Mononuclear cell (primary cell): ENCODE data around the gene SLC38A10. TPM values are rescaled to one million over a fixed set of nuclear protein-coding genes. Genes with fewer than 3 reads are reported as not detected.
"Not testable (repeated sequence)": the region's sequence is repeated elsewhere in the genome, so short reads cannot be mapped to it uniquely, and the experiment has no call there.

Experiments used
- H3K27me3 ChIP-seq: 2 replicates; pipeline ENCODE4 v1.6.0; 2011; ENCODE audit warnings: low read length, control low read depth; ENCODE audit not compliant: insufficient read depth
- H3K4me1 ChIP-seq: 2 replicates; pipeline ENCODE4 v1.5.1; 2011; ENCODE audit warnings: mild to moderate bottlenecking, low read length, control low read depth; ENCODE audit not compliant: insufficient read depth
- H3K4me3 ChIP-seq: 2 replicates; pipeline ENCODE4 v1.5.1; 2011; ENCODE audit warnings: mild to moderate bottlenecking, low read length, moderate library complexity
- H3K9me3 ChIP-seq: 2 replicates; pipeline ENCODE4 v1.5.1; 2011; ENCODE audit warnings: low read depth, mild to moderate bottlenecking, control low read depth, low read length
- total RNA-seq: library from RNA; depleted of rRNA; stranded (reverse); fragments of >200 nt; gene quantifications from one replicate; pipeline ENCODE4 v1.2.3, GENCODE V29; 2012

The SLC38A10 gene
- total RNA-seq, 1 donor: 30.9 TPM

- peaks cover 27% of the 10 kb centered on the region for H3K4me1 ChIP-seq
- H3K4me3 ChIP-seq: no peak overlapping the region
- no peaks in the 10 kb centered on the region for H3K27me3 ChIP-seq
- no peaks in the 10 kb centered on the region for H3K9me3 ChIP-seq
Observed at GRCh38 chr17:81234940-81235821, 59.9 kb downstream of the SLC38A10 start.

- Histone ChIP-seq H3K27me3 (no peaks in the 10 kb centered on the region), H3K9me3 (no peaks in the 10 kb centered on the region), H3K4me3 (no peak overlapping the region), H3K4me1 (peaks cover 22% of the 10 kb centered on the region)
Observed at GRCh38 chr17:81234506-81234855, 60.6 kb downstream of the SLC38A10 start.

- Histone ChIP-seq H3K4me3 (no peak overlapping the region), H3K27me3 (no peaks in the 10 kb centered on the region), H3K4me1 (peaks cover 26% of the 10 kb centered on the region), H3K9me3 (no peaks in the 10 kb centered on the region)
Observed at GRCh38 chr17:81233811-81234505, 61.1 kb downstream of the SLC38A10 start.

- no peaks in the 10 kb centered on the region for H3K27me3 ChIP-seq
- H3K9me3 ChIP-seq: no peaks in the 10 kb centered on the region
- H3K4me3 ChIP-seq: no peak overlapping the region
- peaks cover 31% of the 10 kb centered on the region for H3K4me1 ChIP-seq
Observed at GRCh38 chr17:81233316-81233715, 61.8 kb downstream of the SLC38A10 start.

DNA sequence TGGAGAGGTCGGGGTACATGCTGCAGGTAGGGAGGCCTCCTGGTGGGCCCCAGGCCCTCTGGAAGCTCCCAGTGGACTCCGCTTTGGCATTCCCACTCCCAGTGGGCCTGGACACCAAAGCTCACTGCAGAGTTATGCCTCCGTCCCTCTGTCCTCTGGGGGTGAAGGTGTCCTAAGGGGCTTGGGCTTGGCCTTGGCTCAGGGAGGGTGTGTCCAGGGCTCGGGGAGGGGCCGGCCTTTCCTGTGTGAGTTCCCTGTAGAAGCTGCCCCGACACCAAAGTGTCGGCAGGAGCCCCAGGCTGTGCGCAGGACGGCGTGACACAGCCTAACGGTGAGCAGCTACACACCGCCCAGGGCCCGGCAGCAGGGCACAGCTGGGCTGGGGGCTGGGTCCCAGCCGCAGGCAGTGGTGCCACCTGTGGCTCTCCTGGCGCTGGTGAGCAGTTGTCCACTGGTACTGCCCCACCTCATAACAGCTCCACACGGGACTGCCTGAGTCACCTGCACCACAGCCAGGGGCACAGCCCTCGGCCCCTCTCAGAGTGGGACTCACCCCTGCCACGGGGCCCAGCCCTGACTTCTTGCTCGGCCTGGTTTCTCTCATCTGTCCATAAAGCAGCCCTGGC is 62.4 kb downstream of the SLC38A10 start:
- Histone ChIP-seq H3K9me3 (no peaks in the 10 kb centered on the region), H3K4me3 (no peak overlapping the region), H3K27me3 (no peaks in the 10 kb centered on the region), H3K4me1 (peaks cover 31% of the 10 kb centered on the region)

DNA sequence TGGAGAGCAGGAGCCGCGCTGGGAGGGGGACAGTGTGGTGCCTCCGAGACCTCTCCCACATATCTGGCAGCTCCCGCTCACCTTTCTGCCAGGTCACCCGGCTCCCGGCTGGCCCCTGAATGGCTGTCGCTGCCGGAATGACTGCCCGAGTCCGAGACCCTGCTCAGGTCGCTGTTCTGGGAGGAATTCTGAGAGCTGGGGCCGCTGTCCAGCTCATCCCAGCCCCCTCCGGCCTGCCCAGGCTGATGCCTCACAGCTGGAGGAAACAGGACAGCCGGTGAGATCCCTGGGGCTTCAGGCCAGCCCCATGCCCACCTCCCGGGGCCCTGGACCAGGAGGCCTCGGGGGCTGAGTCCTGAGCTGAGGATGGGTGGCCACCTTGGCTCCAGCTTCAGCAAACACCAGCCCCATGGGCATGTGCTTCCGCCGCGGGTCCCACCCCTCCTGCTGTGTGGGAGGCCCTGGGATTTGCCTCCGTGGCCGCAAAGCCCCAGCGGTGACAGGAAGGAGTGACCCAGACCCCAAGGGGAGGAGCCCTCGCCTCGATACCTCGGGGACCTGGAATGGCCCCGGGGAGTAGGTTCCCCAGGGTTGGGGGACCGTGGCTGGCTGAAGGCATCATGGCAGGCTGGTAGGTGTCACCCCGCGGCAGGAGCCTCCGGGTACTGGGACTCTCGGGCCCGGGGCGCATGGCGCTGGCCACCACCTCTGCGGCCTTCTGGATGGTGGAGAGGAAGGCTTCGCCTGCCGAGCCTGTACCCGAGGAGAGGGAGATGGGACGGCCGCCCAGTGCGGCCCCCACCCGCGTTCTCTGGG is 63.1 kb downstream of the SLC38A10 start:
- no peaks in the 10 kb centered on the region for H3K9me3 ChIP-seq
- no peak overlapping the region for H3K4me3 ChIP-seq
- H3K4me1 ChIP-seq: peaks cover 26% of the 10 kb centered on the region
- no peaks in the 10 kb centered on the region for H3K27me3 ChIP-seq

DNA sequence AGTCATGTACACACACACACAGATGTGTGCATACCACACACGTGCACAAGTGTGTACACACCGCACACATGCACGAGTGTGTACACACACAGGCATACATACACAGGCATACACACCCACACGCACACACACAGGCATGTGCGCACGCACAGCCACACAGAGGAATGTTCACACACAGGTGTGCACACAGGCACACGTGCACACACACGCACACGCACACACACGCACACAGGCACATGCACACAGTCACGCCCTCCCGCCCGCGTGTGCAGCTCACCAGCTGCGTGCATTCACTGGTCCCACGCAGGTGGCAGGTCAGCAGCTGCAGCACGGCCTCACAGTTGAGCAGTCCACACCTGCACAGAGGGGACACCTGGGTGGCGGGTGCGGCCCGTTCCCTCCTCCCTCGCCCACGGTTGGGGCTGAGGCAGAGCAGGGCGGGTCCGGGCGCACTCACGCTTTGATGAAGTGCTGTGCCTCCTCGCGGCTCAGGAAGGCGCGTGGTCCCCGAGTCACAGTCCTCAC is 63.9 kb downstream of the SLC38A10 start:
- Histone ChIP-seq H3K27me3 (no peaks in the 10 kb centered on the region), H3K9me3 (no peaks in the 10 kb centered on the region), H3K4me1 (peaks cover 20% of the 10 kb centered on the region), H3K4me3 (no peak overlapping the region)

- no peaks in the 10 kb centered on the region for H3K9me3 ChIP-seq
- no peaks in the 10 kb centered on the region for H3K27me3 ChIP-seq
- H3K4me3 ChIP-seq: no peak overlapping the region
- H3K4me1 ChIP-seq: peaks cover 20% of the 10 kb centered on the region
Observed at GRCh38 chr17:81230043-81230820, 64.9 kb downstream of the SLC38A10 start.

DNA sequence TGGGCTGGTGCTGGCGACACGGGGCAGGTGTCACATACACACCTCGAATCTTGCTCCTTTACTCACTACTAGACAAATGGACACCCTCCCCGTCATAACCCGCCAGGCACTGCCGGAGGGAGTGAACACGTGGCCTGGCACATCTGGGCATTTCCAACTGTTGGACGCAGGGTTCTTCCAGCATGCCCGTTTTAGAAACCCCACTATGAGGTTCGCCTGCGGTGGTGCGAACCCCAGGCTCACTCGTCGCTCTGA is 65.5 kb downstream of the SLC38A10 start:
- H3K9me3 ChIP-seq: no peaks in the 10 kb centered on the region
- H3K27me3 ChIP-seq: no peaks in the 10 kb centered on the region

DNA sequence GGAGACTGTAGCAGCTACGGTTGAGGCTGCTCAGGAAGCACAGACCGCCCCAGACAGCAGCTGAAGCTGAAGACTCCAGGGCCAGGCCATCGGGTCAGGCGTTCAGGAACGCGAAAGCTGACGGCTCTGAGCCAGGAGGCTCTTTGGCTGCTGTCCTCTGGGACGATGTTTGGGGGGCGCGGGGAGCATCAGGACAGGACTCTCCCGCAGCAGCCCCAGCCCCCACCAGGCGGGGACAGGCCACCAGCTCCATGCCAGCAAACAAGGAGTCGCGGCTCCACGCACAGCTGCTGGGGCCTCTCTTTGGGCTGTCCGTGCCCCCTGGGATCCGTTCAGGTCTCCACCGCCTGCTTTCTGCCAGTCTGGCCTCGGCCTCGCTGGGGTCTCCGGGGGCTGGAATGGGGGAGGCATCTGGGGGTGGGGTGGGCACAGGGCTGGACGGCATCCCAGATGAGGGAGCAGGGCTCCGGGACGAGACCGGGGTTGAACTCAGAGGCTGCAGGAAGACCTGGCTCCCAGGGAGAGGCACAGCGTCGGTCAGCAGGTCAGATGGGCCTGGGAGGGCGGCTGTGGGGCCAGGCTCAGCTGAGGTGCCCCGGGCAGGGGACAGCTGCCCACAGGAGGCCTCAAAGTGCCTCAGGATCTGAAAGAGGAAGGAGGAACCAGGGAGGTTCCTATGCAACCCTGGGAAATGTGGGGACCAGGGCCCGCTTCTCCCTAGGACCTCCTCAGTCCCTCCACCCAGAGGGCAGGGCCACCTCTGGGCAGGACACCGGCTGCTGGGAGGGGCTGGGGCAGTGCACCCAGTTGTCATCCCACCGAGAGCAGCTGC is 66.1 kb downstream of the SLC38A10 start:
- Histone ChIP-seq H3K27me3 (no peaks in the 10 kb centered on the region), H3K9me3 (no peaks in the 10 kb centered on the region), H3K4me3 (no peak overlapping the region), H3K4me1 (peaks cover 21% of the 10 kb centered on the region)

More for the DNA sequence above, 65.5 kb downstream of the SLC38A10 start:
- Histone ChIP-seq H3K4me3 (no peak overlapping the region), H3K4me1 (peaks cover 20% of the 10 kb centered on the region)

GRCh38 chr17:81228420-81228819 is 66.7 kb downstream of the SLC38A10 start:
- H3K4me3 ChIP-seq: no peak overlapping the region
- H3K9me3 ChIP-seq: no peaks in the 10 kb centered on the region
- peaks cover 28% of the 10 kb centered on the region for H3K4me1 ChIP-seq
- H3K27me3 ChIP-seq: no peaks in the 10 kb centered on the region

DNA sequence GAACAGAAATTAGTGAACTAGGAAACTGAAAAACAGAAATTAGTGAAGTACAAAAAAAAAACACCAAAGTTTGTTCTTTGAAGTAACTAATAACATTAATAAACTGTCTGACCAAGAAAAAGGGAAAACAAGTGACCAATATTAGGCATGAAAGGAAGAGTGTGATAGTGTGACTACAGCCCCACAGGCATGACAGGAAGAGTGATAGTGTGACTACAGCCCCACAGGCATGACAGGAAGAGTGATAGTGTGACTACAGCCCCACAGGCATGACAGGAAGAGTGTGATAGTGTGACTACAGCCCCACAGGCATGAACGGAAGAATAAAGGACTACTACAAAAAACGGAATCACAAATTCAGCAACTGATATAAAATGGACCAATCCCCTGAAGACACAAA is 67.5 kb downstream of the SLC38A10 start:
- H3K27me3 ChIP-seq, H3K9me3 ChIP-seq, H3K4me3 ChIP-seq: not testable (repeated sequence)
- H3K4me1 ChIP-seq: peaks cover 30% of the 10 kb centered on the region

DNA sequence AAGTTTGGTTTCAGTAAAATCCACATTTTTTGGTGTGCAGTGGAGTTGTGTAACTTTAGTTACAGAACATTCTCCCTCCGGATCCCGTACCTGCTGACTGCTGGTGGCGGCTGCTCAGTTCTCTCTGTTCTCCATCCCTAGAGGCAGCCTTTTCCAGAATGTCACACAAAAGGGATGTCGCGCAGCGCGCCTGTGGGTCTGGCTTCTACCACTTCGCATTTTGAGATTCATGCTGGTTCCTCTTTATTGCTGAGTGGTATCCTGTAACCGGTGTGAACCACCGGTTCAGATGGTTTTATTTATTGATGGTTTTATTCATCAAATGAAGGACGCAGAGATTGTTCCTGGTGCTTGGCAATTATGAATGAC is 71.4 kb downstream of the SLC38A10 start:
- H3K4me1 ChIP-seq: peaks cover 36% of the 10 kb centered on the region
- H3K9me3 ChIP-seq: no peaks in the 10 kb centered on the region
- no peaks in the 10 kb centered on the region for H3K27me3 ChIP-seq
- peak overlapping the region; percentile 25 for H3K4me3 ChIP-seq
